Sigmoid colon (tissue), 7 donors: Measurements from ENCODE around the gene AUNIP. TPM values are rescaled to one million over a fixed set of nuclear protein-coding genes. Genes with fewer than 3 reads are reported as not detected.

ENCODE experiments used
- DNase-seq: peaks from one replicate; pipeline ENCODE4 v3.0.0-alpha.2; 2019
- H3K27ac ChIP-seq, 4 donors: fragments of 200-600 bp; sonication (generic); one replicate each; pipeline ENCODE4 v1.5.1; 2016 to 2019; ENCODE audit warnings: mild to moderate bottlenecking in 1 of 4
- H3K27me3 ChIP-seq, 3 donors: fragments of 200-600 bp; sonication (generic); one replicate each; pipeline ENCODE4 v1.5.1; 2019; ENCODE audit warnings: mild to moderate bottlenecking in 1 of 3
- H3K36me3 ChIP-seq, 4 donors: fragments of 200-600 bp; sonication (generic); one replicate each; pipeline ENCODE4 v1.5.1; 2016 to 2019
- H3K4me1 ChIP-seq, 4 donors: fragments of 200-600 bp; sonication (generic); one replicate each; pipeline ENCODE4 v1.5.1; 2017 to 2019
- H3K4me3 ChIP-seq, 4 donors: fragments of 200-600 bp; sonication (generic); one replicate each; pipeline ENCODE4 v1.5.1; 2017 to 2019; ENCODE audit warnings: mild to moderate bottlenecking in 2 of 4, moderate library complexity in 1 of 4
- H3K9me3 ChIP-seq, 4 donors: fragments of 200-600 bp in 3 of 4; sonication (generic) in 3 of 4; one replicate each; pipeline versions ENCODE4 v1.5.1 to v1.6.1; 2013 to 2019
- EP300 ChIP-seq, 4 donors: sonication (generic); formaldehyde crosslinking; IDR thresholded peaks; one replicate each; pipeline ENCODE4 v1.6.1; 2017; ENCODE audit warnings: antibody characterized with exemption in 4 of 4
- POLR2A ChIP-seq, 2 donors: fragments of 450-650 bp; IDR thresholded peaks; one replicate each; pipeline ENCODE4 v1.6.1; 2016; ENCODE audit warnings: antibody characterized with exemption in 2 of 2, mild to moderate bottlenecking in 2 of 2, moderate library complexity in 2 of 2
- POLR2AphosphoS5 ChIP-seq, 4 donors: sonication (generic); formaldehyde crosslinking; IDR thresholded peaks; one replicate each; pipeline ENCODE4 v1.6.1; 2017; ENCODE audit warnings: antibody characterized with exemption in 4 of 4
- WGBS, 2 donors: extraction: QIAGEN DNeasy Blood & Tissue Kit; methylation state at CpG; one replicate each; pipeline ENCODE4 v1.1.7; 2013; 5-methylcytosine and 5-hydroxymethylcytosine counted together
- intact Hi-C: fragments of 100-400 bp; cut with DNase I; formaldehyde crosslinking; loops from one replicate; pipeline ENCODE4 v1.15.1; 2023
- polyA plus RNA-seq, 3 donors: library from polyadenylated mRNA; stranded (reverse); fragments of 200-250 nt; gene quantifications; one replicate each; pipeline ENCODE4 v1.2.3, GENCODE V29; 2013
- total RNA-seq, 4 donors: library from RNA; depleted of rRNA; stranded (reverse); fragments of >200 nt; gene quantifications; one replicate each; pipeline ENCODE4 v1.1.0, GENCODE V29; 2016
- TF ChIP-seq, protein P1 (sequence below), 4 experiments: fragments of 450-650 bp in 3 of 4; fragments of 200-600 bp in 1 of 4; IDR thresholded peaks; one replicate each; pipeline ENCODE4 v1.5.1; 2016 to 2019; ENCODE audit warnings: antibody characterized with exemption in 4 of 4, mild to moderate bottlenecking in 3 of 4, moderate library complexity in 2 of 4
- donor health status: healthy with polysubstance abuse.
- donor health status: Bipolar disorder and iron deficiency.
- donor health status: healthy.

Gene AUNIP
- total and polyA plus RNA-seq, 7 donors = 0.46 to 1.9 TPM; not detected in 5

DNA sequence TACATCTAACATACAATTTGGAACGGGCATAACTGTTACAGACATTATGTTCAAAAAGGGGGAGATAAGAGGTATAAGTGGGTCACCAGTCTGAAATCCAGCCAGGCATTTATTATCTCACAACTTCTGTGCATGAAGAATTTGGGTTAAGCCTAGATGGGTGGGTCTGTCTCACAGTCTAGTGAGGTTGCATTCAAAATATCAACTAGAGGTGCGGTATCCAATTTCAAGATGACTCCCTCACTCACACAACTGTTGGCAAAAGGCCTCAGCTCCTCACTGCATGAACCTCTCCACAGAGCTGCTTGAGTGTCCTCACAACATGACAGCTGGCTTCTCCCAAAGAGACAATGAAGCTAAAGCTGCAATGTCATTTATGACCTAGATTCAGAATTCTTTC lies 4.7 kb downstream of the AUNIP start:
- 95 to 99% methylated on average over 2 of the region's 2 CpGs for WGBS, 2 donors
- Histone ChIP-seq H3K36me3 (no peaks in the 10 kb centered on the region), H3K9me3 (no peaks in the 10 kb centered on the region), H3K4me3 (no peak overlapping the region), H3K27ac (no peak overlapping the region), H3K4me1 (peaks cover 0 to 8% (median 7%) of the 10 kb centered on the region in 4 donors), H3K27me3 (no peaks in the 10 kb centered on the region)
- TF ChIP-seq, protein P1, sequence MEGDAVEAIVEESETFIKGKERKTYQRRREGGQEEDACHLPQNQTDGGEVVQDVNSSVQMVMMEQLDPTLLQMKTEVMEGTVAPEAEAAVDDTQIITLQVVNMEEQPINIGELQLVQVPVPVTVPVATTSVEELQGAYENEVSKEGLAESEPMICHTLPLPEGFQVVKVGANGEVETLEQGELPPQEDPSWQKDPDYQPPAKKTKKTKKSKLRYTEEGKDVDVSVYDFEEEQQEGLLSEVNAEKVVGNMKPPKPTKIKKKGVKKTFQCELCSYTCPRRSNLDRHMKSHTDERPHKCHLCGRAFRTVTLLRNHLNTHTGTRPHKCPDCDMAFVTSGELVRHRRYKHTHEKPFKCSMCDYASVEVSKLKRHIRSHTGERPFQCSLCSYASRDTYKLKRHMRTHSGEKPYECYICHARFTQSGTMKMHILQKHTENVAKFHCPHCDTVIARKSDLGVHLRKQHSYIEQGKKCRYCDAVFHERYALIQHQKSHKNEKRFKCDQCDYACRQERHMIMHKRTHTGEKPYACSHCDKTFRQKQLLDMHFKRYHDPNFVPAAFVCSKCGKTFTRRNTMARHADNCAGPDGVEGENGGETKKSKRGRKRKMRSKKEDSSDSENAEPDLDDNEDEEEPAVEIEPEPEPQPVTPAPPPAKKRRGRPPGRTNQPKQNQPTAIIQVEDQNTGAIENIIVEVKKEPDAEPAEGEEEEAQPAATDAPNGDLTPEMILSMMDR (IDR thresholded peaks at IDR 0.05) = no peak
- no peak for TF ChIP-seq EP300 (IDR thresholded peaks at IDR 0.05)
- TF ChIP-seq POLR2A (IDR thresholded peaks at IDR 0.05) = no peak
- intact Hi-C loops = no loop called here
- DNase-seq = no peak

- H3K27me3 ChIP-seq = no peaks in the 10 kb centered on the region
- TF ChIP-seq, protein P1 (IDR thresholded peaks at IDR 0.05) = no peak
- no peak for TF ChIP-seq POLR2A (IDR thresholded peaks at IDR 0.05)
- no peaks in the 10 kb centered on the region for H3K9me3 ChIP-seq
- H3K27ac ChIP-seq = no peak overlapping the region
- H3K36me3 ChIP-seq = no peaks in the 10 kb centered on the region
- DNase-seq = no peak
- no peak overlapping the region for H3K4me3 ChIP-seq
- 87 to 94% methylated on average over 1 of the region's 1 CpG for WGBS, 2 donors
- intact Hi-C loops = no loop called here
- H3K4me1 ChIP-seq = no peaks in the 10 kb centered on the region
Measured at GRCh38 chr1:25848531-25848930, 10.7 kb downstream of the AUNIP start.

GRCh38 chr1:25847929-25848328 lies 11.3 kb downstream of the AUNIP start:
- Histone ChIP-seq H3K4me1 (no peaks in the 10 kb centered on the region), H3K27ac (no peak overlapping the region), H3K27me3 (no peaks in the 10 kb centered on the region), H3K36me3 (no peaks in the 10 kb centered on the region), H3K4me3 (no peak overlapping the region), H3K9me3 (no peaks in the 10 kb centered on the region)
- WGBS, 2 donors = 78 to 84% methylated on average over 4 of the region's 4 CpGs
- TF ChIP-seq EP300 (IDR thresholded peaks at IDR 0.05) (no peak), POLR2A (IDR thresholded peaks at IDR 0.05) (no peak), POLR2AphosphoS5 (IDR thresholded peaks at IDR 0.05) (no peak)
- TF ChIP-seq, protein P1 (IDR thresholded peaks at IDR 0.05) = no peak
- DNase-seq = no peak
- intact Hi-C loops = no loop called here

GRCh38 chr1:25845664-25846063 lies 13.6 kb downstream of the AUNIP start:
- Histone ChIP-seq H3K36me3 (no peaks in the 10 kb centered on the region), H3K4me1 (no peaks in the 10 kb centered on the region), H3K4me3 (no peak overlapping the region), H3K9me3 (no peaks in the 10 kb centered on the region), H3K27me3 (no peaks in the 10 kb centered on the region), H3K27ac (no peak overlapping the region)
- no peak for DNase-seq
- intact Hi-C loops = no loop called here
- WGBS, 2 donors = 86 to 87% methylated on average over 5 of the region's 5 CpGs
- TF ChIP-seq, protein P1 (IDR thresholded peaks at IDR 0.05) = no peak
- TF ChIP-seq POLR2A (IDR thresholded peaks at IDR 0.05) (no peak), POLR2AphosphoS5 (IDR thresholded peaks at IDR 0.05) (no peak), EP300 (IDR thresholded peaks at IDR 0.05) (no peak)

- no peak overlapping the region for H3K27ac ChIP-seq
- H3K4me3 ChIP-seq = no peak overlapping the region
- WGBS, 2 donors = 90 to 91% methylated on average over 3 of the region's 3 CpGs
- H3K27me3 ChIP-seq = no peaks in the 10 kb centered on the region
- no peak for DNase-seq
- no peaks in the 10 kb centered on the region for H3K36me3 ChIP-seq
- H3K9me3 ChIP-seq = no peaks in the 10 kb centered on the region
- intact Hi-C loops = no loop called here
- H3K4me1 ChIP-seq = no peaks in the 10 kb centered on the region
- TF ChIP-seq POLR2A (IDR thresholded peaks at IDR 0.05) = no peak
- TF ChIP-seq POLR2AphosphoS5 (IDR thresholded peaks at IDR 0.05) = no peak
- no peak for TF ChIP-seq EP300 (IDR thresholded peaks at IDR 0.05)
- TF ChIP-seq, protein P1 (IDR thresholded peaks at IDR 0.05) = no peak
Measured at GRCh38 chr1:25844536-25845337, 14.5 kb downstream of the AUNIP start.
